BLaER1 treated with 17β-estradiol and CSF1 and Interleukin-3, amounts not matched to agents 10 nM and 100 nM (cell line): ENCODE measurements around the gene NTHL1.

Experiments used
- H3K27ac ChIP-seq, 11 experiments: shearing (Covaris generic); formaldehyde crosslinking; 2 replicates each; pipeline ENCODE4 v1.8.1; 2022
- H3K27me3 ChIP-seq, 11 experiments: shearing (Covaris generic); formaldehyde crosslinking; 2 replicates each; pipeline ENCODE4 v1.8.1; 2022
- H3K36me3 ChIP-seq, 11 experiments: shearing (Covaris generic); formaldehyde crosslinking; 2 replicates each; pipeline ENCODE4 v1.8.1; 2022
- H3K4me1 ChIP-seq, 10 experiments: shearing (Covaris generic); formaldehyde crosslinking; 2 replicates each; pipeline ENCODE4 v1.8.1; 2022
- H3K4me2 ChIP-seq, 11 experiments: shearing (Covaris generic); formaldehyde crosslinking; 2 replicates each; pipeline ENCODE4 v1.8.1; 2022
- H3K4me3 ChIP-seq, 10 experiments: shearing (Covaris generic); formaldehyde crosslinking; 2 replicates each; pipeline ENCODE4 v1.8.1; 2022
- H3K9ac ChIP-seq, 11 experiments: shearing (Covaris generic); formaldehyde crosslinking; 2 replicates each; pipeline ENCODE4 v1.8.1; 2022
- H3K9me3 ChIP-seq, 11 experiments: shearing (Covaris generic); formaldehyde crosslinking; replicated peaks in 1 of 11; 2 replicates each; pipeline ENCODE4 v1.8.1; 2022
- H4K20me1 ChIP-seq, 11 experiments: shearing (Covaris generic); formaldehyde crosslinking; 2 replicates each; pipeline ENCODE4 v1.8.1; 2022
- Cebpa-rat ChIP-seq, 11 experiments: shearing (Covaris generic); IDR thresholded peaks; 2 replicates each; pipeline ENCODE4 v1.8.1; 2022

Gene NTHL1

DNA sequence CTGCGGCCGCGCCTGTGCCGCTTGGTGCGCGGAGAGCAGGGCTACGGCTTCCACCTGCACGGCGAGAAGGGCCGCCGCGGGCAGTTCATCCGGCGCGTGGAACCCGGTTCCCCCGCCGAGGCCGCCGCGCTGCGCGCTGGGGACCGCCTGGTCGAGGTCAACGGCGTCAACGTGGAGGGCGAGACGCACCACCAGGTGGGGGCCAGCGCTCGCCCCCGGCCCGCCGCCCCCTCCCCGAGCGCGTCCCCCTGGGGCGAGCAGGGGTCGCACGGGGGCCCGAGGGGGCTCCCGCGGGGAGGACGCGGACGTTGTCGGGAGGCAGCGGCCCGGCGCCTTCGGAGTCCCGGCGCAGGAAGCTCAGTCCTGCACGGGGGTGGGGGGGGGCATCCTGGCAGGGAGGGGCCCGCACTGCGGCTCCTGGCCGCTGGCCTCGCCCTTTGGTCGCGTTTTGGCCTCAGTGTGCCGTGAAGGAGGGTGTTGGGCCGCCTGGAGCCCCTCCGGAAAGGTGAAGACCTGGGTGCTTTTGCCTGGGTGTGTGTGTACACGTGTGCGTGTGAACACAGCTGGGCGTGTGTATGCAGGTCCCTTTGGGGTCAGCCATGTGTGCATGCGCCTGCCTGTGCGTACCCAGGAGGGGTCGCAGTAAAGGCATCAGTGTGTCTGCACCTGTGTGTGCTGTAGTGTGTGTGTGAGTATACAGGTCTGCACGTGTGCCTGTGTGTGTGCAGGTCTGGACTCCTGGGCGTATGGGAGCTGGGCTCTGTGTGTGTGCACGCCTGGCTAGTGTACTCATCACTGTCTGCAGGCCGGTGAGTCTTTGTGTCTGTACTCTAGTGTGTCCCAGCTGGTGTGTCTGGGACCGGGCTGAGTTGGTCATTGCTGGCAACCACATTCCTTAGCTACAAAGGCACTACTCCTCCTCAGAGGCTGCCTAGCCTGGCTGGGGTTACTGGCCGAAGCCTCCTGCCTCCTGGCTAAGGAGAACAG is 20.3 kb downstream of the NTHL1 start:
- Histone ChIP-seq H4K20me1 (peaks cover 0 to 24% (median 14%) of the 10 kb centered on the region in 11 experiments; a peak in 15 of 22 replicates), H3K27me3 (peaks cover 15 to 42% (median 37%) of the 10 kb centered on the region in 11 experiments; a peak in 20 of 22 replicates), H3K9ac (peak overlapping the region; percentile 58 to 80 (median 76)), H3K36me3 (no peaks in the 10 kb centered on the region), H3K9me3 (no peaks in the 10 kb centered on the region), H3K4me2 (peak overlapping the region; percentile 96 to 98 (median 97)), H3K4me1 (peaks cover 41 to 90% (median 70%) of the 10 kb centered on the region in 10 experiments), H3K4me3 (peak overlapping the region; percentile 63 to 80 (median 67)), H3K27ac (peak overlapping the region in 8 of 11 experiments; percentile 10 to 53 (median 40); a peak in 9 of 22 replicates)
- TF ChIP-seq Cebpa-rat (IDR thresholded peaks at IDR 0.05), result no peak

- no peaks in the 10 kb centered on the region for H3K36me3 ChIP-seq
- H4K20me1 ChIP-seq, result peaks cover 0 to 24% (median 14%) of the 10 kb centered on the region in 11 experiments; a peak in 15 of 22 replicates
- H3K4me3 ChIP-seq, result peak within 1 kb of the TSS; percentile 63 to 80 (median 67)
- H3K9me3 ChIP-seq, result no peaks in the 10 kb centered on the region
- H3K4me1 ChIP-seq, result peaks cover 34 to 83% (median 63%) of the 10 kb centered on the region in 10 experiments
- H3K9ac ChIP-seq, result peak within 1 kb of the TSS; percentile 58 to 80 (median 76)
- peaks cover 17 to 48% (median 42%) of the 10 kb centered on the region in 11 experiments for H3K27me3 ChIP-seq
- no peak for TF ChIP-seq Cebpa-rat (IDR thresholded peaks at IDR 0.05)
- peak within 1 kb of the TSS in 8 of 11 experiments; percentile 10 to 53 (median 40); a peak in 9 of 22 replicates for H3K27ac ChIP-seq
- H3K4me2 ChIP-seq, result peak within 1 kb of the TSS; percentile 96 to 98 (median 97)
These were observed 21.1 kb downstream of the NTHL1 start, which contains the start of gene NHERF2 for GRCh38 chr16:2026461-2027023. Gene NHERF2, plus strand, starts transcription at chr16:2026902. Its CDS starts 104 bp downstream, at chr16:2027006.

- Histone ChIP-seq H4K20me1 (peaks cover 0 to 24% (median 14%) of the 10 kb centered on the region in 11 experiments; a peak in 15 of 22 replicates), H3K9ac (peak overlapping the region in 5 of 11 experiments; percentile 4 to 79 (median 5); a peak in 2 of 22 replicates), H3K36me3 (no peaks in the 10 kb centered on the region), H3K27me3 (peaks cover 22 to 54% (median 47%) of the 10 kb centered on the region in 11 experiments), H3K27ac (no peak overlapping the region), H3K4me1 (peaks cover 31 to 77% (median 57%) of the 10 kb centered on the region in 10 experiments), H3K4me2 (peak overlapping the region; percentile 96 to 98 (median 97); a peak in 19 of 22 replicates), H3K9me3 (no peaks in the 10 kb centered on the region), H3K4me3 (peak overlapping the region in 2 of 10 experiments; percentile 72 to 80; a peak in 6 of 20 replicates)
- TF ChIP-seq Cebpa-rat (IDR thresholded peaks at IDR 0.05), result no peak
These were observed 21.7 kb downstream of the NTHL1 start for GRCh38 chr16:2025878-2026460.

- Histone ChIP-seq H3K27ac (no peak overlapping the region), H3K9me3 (no peaks in the 10 kb centered on the region), H3K4me1 (peaks cover 32 to 76% (median 52%) of the 10 kb centered on the region in 10 experiments), H3K4me3 (no peak overlapping the region), H4K20me1 (peaks cover 0 to 24% (median 14%) of the 10 kb centered on the region in 11 experiments; a peak in 15 of 22 replicates), H3K9ac (peak overlapping the region in 4 of 11 experiments; percentile 11 to 27 (median 20); a peak in 3 of 22 replicates), H3K4me2 (peak overlapping the region in 4 of 11 experiments; percentile 0 to 98 (median 94); a peak in 3 of 22 replicates), H3K27me3 (peaks cover 30 to 61% (median 55%) of the 10 kb centered on the region in 11 experiments), H3K36me3 (no peaks in the 10 kb centered on the region)
- TF ChIP-seq Cebpa-rat (IDR thresholded peaks at IDR 0.05), result no peak
These were observed 22.4 kb downstream of the NTHL1 start for GRCh38 chr16:2025251-2025650.

DNA sequence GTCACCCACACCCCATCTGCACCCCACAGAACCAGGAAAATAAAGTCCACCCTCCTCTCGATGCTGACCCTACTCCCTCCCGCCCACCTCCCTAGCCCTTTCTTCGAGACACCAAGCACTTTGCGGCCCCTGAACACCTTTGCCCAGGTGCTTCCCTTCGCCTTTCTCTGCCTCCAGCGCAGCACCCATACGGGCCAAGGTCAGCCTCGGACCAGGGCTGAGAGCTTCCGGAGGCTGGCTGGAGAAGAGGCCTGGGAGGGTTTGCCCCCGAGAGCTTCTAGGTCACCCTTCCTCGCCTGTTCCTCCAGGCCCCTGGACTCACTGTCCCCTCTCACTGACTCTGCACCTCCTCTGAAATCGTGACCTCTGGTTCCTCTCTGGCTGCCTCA is 23.6 kb downstream of the NTHL1 start:
- peak overlapping the region in 6 of 11 experiments; percentile 46 to 74 (median 64); a peak in 13 of 22 replicates for H3K27ac ChIP-seq
- H4K20me1 ChIP-seq, result peaks cover 0 to 22% (median 14%) of the 10 kb centered on the region in 11 experiments; a peak in 15 of 22 replicates
- H3K4me3 ChIP-seq, result peak overlapping the region in 2 of 10 experiments; percentile 36 to 45; a peak in 2 of 20 replicates
- H3K9me3 ChIP-seq, result no peaks in the 10 kb centered on the region
- TF ChIP-seq Cebpa-rat (IDR thresholded peaks at IDR 0.05), result no peak
- peak overlapping the region; percentile 10 to 66 (median 57); a peak in 12 of 22 replicates for H3K9ac ChIP-seq
- H3K4me1 ChIP-seq, result peaks cover 42 to 77% (median 58%) of the 10 kb centered on the region in 10 experiments
- H3K4me2 ChIP-seq, result peak overlapping the region; percentile 74 to 99 (median 94)
- H3K27me3 ChIP-seq, result peaks cover 42 to 73% (median 67%) of the 10 kb centered on the region in 11 experiments
- no peaks in the 10 kb centered on the region for H3K36me3 ChIP-seq

GRCh38 chr16:2023092-2024031 is 24.3 kb downstream of the NTHL1 start:
- peaks cover 42 to 74% (median 53%) of the 10 kb centered on the region in 10 experiments for H3K4me1 ChIP-seq
- H3K36me3 ChIP-seq, result no peaks in the 10 kb centered on the region
- peak overlapping the region in 10 of 11 experiments; percentile 36 to 74 (median 53); a peak in 21 of 22 replicates for H3K27ac ChIP-seq
- peak overlapping the region; percentile 80 to 99 (median 94) for H3K4me2 ChIP-seq
- peak overlapping the region; percentile 40 to 67 (median 50); a peak in 18 of 20 replicates for H3K4me3 ChIP-seq
- H3K9me3 ChIP-seq, result no peaks in the 10 kb centered on the region
- TF ChIP-seq Cebpa-rat (IDR thresholded peaks at IDR 0.05), result no peak
- peaks cover 48 to 73% (median 69%) of the 10 kb centered on the region in 11 experiments for H3K27me3 ChIP-seq
- peak overlapping the region; percentile 26 to 75 (median 63); a peak in 19 of 22 replicates for H3K9ac ChIP-seq
- peaks cover 0 to 15% (median 10%) of the 10 kb centered on the region in 11 experiments; a peak in 15 of 22 replicates for H4K20me1 ChIP-seq

DNA sequence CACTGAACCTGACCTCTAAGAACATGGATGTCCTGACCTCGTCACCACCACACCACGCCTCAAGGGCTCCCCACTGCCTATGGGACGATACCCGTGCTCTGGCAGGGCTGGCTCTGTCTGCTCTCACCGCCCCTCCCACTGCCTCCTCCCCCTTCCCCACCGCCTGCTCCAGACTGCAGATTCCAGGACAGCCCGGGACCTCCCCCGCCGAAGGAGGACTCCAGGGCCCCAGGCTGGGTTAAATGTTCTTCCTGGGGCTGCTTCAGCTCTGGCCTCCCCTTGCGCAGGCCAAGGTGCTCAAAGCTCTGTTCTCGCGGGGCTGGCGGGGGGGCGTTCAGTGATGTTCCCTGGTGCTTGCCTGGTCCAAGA is 24.9 kb downstream of the NTHL1 start:
- Histone ChIP-seq H3K4me3 (peak overlapping the region; percentile 40 to 67 (median 50); a peak in 18 of 20 replicates), H3K4me2 (peak overlapping the region; percentile 80 to 99 (median 94)), H3K9ac (peak overlapping the region; percentile 26 to 75 (median 63); a peak in 19 of 22 replicates), H3K9me3 (no peaks in the 10 kb centered on the region), H3K4me1 (peaks cover 35 to 67% (median 46%) of the 10 kb centered on the region in 10 experiments), H3K27ac (peak overlapping the region in 6 of 11 experiments; percentile 20 to 71 (median 44); a peak in 9 of 22 replicates), H3K27me3 (peaks cover 46 to 73% (median 69%) of the 10 kb centered on the region in 11 experiments), H4K20me1 (peaks cover 0 to 9% (median 3%) of the 10 kb centered on the region in 11 experiments; a peak in 13 of 22 replicates), H3K36me3 (no peaks in the 10 kb centered on the region)
- no peak for TF ChIP-seq Cebpa-rat (IDR thresholded peaks at IDR 0.05)
